HG02798 (cell line): ENCODE measurements around the gene RPRD1B.

ENCODE experiments used
- ATAC-seq: cut with Tn5 transposase; IDR thresholded peaks from one replicate; pipeline ENCODE4 v1.9.1; 2021; ENCODE audit warnings: mild to moderate bottlenecking; ENCODE audit not compliant: unreplicated experiment, poor library complexity

The RPRD1B gene

DNA sequence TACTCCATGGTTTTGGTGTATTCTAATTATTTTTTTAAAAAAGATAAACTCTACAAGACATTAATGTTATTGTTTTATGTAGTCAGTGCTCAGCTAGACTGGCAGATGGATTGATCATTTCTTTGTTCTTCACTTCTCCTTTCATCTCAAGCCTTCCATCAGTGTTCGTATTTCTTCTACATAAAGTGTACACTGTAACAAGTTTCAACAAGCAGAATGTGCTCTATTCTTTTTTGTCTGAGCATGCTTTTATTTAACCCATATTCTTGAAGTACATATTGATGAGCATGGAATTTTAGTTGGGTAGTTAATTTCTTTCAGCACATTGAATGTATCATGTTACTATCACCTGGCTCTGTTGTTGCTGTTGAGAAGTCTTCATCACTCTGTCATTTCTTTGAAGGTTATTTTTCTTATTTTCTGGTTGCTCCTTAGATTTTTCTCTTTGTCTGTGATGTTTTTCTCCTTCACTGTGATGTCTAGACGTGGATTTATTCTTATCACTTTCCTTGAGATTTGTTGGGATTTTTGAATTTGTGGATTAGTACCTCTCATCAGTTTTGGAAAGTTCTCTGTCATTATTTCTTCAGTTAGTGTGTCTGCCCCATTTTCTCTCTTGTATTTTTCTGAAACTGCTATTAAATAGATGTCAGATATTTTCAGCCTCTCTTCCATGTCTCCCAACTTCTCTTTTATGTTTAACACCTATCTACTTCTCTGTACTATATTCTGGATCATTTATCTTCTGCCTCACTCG lies 83.0 kb downstream of the RPRD1B start:
- no peak for ATAC-seq

DNA sequence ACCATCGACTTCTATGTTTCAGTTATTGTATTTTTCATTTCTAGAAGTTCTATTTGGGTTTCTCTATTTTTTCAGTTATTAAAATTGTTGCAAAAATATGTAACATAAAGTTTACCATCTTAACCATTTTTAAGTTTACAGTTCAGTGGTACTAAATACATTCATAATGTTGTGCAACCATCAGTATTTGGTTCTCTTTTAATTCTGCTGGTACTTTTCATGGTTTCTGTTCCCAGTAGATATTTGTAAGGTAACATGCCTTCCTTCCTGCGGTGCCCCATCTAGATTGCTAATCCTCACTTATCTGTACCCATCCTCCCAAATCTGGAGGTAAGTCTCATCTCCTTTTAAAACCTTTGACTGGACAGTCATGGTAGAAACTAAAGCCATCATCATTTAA lies 83.7 kb downstream of the RPRD1B start:
- ATAC-seq: no peak

DNA sequence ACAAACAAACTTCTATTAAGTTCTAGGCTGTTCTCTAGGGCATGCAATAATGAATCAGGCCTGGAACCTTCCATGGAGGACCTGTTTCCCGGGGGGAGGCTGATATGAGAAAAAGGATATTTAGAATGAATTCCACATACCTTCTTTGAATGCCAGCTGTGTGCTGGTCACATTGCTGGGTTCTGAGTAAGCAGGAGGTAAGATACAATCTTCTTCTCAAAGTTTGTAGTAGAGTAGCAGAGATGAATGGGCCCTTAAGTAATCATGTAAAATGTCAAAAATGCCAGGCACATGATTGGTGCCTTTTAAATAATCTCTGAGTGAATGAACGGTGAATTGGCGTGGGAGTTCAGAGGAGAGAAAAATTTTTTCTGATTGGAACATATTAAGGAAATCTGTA lies 84.1 kb downstream of the RPRD1B start:
- no peak for ATAC-seq

DNA sequence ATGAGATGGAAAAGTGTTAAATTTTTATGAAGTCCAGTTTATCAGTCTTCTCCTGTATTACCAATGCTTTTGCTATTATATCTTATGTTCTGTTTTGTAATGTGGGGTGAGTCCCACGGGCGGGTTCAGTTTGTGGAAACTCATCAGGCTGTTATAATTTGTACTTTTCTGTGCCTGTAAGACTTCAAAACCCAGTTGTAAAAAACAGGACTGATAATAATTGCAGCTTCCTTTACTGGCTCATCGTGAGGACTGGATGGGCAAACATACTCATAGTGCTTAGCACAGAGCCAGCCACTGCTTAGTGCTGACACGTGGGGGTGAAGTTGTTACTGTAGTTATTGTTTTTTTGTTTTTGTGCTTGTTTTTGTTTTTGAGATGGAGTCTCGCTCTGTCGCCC lies 85.9 kb downstream of the RPRD1B start:
- no peak for ATAC-seq

DNA sequence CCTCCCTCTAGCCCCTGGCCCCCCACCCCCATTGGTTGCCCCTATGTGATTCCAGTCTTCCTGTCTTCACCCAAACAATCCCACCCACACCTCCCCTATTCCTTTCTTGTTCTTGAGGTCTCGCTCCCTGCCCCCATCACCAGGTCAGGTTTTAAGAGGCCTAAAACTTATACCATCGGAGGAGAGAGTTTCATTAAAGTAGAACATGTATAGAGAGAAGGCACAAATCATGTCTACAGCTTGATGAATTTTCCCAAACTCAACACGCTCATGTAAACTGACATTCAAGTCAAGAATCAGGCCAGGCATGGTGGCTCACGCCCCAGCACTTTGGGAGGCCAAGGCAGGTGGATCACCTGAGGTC lies 87.1 kb downstream of the RPRD1B start:
- no peak for ATAC-seq

DNA sequence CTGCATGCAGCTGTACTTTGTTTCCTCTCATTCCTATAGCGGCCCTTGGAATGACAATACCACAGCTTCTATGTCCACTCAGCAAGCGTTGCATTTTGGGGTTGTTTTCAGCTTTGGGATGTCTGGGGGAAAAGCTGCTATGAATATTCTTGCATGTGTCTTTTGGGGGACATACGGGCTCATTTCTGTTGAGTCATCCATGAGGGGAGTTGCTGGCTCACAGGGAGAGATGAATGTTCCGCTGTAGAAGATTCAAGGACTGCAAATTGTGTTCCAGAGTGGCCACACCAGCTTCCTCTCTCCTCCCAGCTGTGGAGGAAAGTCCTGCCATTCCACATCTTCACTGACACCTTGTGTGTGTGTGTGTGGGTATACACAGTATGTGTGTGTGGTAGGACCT lies 88.2 kb downstream of the RPRD1B start:
- ATAC-seq: no peak

DNA sequence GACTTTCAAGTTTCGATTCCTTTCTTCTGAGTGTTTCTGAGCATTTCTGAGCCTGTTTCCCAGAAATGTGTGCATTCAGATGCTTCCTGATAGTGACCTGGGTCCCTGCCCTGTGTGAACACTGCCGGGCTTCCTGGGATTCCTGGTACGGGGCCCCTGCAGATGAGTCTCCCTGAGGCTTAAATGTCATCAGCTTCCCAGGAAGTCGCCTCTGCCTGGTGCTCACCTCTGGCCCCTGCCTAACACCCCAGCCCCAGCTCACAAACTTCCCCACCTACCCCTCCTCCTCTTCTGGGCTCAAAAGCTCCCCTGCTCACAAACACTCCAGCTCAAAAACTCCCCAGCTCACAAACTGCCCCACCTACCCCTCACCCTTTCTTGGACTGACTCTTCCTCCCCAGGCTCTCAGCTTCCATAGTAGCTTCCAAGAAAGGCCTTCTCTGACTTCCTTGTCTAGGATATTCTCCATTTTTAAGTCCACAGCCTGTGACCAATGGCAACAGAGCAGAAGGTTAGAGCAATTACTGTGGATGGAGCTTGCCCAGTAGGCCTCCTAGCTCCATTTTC lies 89.6 kb downstream of the RPRD1B start:
- ATAC-seq: no peak

DNA sequence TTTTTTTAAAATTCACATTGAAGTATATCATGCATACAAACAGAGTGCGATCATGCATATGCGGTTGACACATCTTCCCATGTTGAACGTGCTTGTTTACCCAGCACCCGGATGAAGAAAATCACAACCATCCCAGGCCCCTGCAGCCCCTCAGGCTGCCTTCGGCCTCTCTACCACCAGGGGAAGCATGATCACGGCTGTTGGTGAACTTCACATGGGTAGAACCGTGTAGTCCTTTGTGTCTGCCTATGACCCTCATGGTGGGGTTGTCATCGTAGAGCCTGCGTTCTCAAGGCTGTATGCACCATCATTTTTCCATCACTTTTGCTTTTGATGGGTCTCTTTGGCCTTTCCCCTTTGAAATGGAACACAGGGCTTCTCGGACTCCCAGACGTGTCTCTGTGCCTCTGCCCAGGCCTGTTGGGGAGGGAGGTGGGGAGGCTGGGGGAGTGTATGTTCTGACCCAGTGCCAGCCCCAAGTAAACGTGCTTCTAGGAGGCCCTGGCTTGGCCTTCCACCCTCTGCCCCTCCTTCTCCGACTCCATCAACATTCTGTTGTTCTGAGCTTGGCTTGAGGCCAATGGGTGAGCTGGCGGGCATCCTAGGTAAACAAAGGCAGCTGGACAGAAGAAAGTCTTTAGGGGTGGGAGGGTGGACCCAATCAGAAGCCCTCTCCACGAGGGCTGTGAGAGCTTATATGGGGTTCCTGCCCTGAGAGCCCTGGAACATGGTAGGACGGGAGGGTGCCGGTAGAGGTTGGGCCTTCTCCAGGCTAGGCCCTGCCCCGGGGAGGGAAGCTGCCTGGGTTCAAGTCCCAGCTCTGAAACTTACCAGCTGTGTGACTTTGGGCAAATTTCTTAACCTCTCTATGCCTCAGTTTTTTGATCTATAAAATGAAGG lies 91.9 kb downstream of the RPRD1B start:
- ATAC-seq: no peak

DNA sequence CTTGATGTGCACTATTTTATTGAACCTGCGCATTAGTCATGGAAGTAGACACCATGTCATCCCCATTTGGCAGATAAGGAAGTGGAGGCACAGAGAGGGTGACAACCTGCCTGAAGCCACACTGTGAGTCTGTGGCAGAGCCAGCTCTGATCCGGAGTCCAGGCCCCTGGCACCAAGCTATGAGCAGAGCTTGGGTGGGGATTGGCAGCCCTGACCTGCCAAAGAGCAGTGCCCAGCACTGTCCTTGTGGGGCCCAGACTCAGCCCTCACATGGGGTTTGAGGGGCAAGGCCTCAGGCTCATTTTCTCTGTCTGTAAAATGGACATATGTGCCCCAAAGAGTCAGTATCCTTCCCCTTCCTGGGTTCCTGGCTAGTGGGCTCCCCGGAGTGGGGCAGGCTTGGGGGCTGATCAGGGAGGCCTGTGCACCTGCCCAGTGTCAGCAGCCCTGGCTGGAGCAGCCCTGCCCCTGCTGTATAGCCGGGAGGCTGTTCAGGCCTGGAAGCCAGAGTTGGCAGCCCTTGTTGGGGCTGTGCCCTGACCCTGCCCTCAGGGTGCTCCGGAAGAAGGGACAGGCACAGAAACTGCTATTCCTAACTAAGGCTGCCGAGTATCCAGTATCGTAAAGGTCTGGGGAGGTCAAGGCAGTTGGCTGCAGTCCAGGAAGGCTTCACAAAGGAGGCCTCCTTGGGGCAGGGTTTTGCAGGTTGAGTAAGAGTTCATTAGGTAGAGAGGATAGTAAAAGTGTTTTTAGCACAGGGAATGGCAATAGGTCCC lies 92.8 kb downstream of the RPRD1B start:
- ATAC-seq: no peak

DNA sequence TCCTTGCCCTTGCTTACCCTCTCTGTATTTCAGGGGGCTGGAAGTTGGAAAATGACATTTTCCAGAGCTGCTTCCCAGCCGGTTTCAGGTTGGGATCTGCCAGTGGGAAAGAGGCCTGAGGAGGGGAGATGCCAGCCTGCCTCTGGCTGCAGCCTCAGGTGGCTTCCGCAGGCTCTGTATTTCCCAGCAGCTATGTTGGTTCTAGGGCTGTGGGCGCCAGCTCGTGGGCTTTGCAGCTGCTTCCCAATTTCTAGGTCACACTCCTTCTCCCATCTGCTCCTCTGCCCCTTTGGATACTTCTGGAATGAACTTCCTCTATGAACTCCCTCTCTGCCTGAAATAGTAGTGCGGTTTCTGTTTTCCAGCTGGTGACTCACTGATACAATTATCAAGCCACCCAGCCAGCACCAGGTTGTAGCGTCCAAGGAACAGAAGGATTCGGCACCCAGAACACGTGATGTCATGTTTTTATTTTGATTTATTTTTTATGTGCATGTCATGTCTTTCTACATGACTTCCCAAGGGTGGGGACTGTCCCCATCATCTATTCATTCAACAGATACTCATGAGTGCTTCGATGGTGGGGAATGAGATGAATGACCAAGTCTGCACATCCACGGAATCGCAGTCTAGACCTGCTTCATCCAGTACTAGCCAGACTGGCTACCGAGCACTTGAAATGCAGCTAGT lies 93.5 kb downstream of the RPRD1B start:
- no peak for ATAC-seq

DNA sequence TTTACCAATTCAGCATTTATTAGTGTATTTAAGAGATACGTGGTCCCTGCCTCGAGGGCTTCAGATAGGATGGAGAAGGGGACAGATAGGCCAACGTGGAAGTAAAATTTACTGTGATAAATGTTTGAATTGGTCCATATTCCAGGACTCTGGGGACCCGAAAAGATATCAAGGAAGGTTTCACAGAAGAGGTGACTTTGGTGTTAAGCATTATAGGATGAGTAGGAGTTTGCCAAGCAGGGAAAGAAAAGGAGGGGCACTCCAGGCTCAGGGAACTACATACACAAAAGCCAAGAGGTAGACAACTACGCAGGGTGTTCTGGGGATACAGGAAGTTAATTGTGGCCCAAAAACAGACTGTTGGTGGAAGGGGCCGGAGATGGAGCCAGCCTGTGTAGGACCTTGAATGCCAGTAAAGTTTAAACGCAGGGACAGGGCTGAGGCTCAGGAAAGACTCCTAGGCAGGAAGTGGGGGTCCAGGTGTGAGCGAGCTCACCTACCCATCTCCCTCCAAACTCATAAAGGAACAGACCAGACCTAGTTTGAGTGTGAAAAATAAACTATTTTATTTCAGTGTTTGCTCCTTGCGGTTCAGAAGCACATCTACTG lies 94.5 kb downstream of the RPRD1B start:
- ATAC-seq: no peak

DNA sequence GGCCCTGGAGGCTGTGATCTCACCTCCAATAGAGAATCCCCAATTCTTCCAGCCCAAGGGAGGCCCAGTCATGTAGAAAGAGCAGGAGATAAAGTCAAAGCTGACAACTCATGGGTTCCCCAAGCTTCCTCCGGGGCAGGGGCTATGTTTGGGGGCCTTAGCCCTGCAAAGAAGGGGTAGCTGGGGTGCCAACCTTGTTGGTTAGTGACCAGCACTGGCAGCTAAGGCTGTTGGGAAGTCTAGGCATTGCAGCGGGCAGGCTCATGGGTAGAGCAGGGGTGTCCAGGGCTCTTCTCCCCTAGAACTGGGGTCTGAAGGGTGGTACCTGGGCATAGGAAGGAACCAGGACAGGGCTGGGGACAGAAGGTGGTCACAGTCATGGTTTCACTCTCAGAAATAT lies 95.1 kb downstream of the RPRD1B start:
- ATAC-seq: no peak

DNA sequence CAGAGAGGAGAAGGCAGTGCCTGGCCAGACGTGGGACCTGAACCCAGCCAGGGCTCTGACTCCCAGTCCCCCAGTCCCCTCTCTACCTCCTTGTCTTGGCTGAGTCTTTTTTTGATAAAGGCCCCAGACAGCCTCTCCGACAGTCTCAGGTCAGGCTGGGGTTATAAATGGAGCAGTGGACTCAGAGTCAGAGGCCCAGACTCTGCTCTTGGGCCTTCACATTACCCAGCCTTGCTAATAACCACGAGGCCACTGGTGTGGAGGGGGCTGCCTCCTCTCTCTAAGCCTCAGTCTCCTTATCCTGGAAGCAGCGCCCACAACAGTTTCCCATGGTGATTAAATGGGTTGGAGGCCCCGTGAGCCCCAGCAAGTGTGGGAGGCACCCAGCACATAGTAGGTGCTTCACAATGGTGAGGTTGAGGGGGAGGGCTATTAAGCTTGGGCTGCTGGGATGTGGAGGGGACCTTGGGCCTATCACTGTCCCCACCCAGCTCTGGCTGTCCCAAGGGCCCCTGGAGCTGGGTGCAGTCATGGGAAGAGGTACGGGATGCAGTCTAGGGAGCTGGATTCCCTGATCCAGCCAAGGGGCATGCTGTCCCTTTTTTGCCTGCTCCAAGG lies 95.8 kb downstream of the RPRD1B start:
- no peak for ATAC-seq

DNA sequence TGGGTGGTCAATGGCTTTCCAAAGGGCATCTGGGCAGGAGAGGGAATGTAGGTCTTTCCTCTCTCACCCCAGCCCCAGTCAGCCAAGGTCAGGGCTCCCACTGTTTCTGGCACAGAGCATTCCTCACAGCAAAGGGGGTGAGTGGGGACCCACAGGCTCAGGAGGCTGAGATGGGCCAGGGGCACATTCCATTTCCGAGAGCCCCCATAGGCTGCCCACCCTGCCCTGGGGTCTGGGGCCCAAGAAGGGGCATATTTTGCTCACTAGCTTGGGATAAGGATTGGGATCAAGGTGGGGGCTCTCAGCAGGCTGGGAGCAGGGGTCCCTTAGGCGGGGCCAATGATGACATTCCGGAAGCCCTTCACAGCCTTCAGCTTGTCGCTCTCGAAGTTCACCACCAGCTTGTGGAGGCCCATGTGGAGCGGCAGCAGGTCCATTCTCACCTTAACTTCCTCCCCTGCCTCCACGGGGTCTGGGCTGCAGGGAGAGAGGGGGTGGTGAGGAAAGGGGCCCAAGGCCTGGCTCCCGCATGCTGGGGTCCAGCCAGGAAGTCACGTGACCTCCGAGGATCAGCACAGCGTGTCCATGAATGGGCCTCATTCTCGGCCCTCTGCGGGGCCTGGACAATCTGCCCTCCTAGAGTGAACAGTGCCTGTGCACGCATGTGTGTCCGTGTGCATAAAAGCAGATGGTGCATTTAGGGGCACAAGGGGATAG lies 96.5 kb downstream of the RPRD1B start:
- no peak for ATAC-seq

DNA sequence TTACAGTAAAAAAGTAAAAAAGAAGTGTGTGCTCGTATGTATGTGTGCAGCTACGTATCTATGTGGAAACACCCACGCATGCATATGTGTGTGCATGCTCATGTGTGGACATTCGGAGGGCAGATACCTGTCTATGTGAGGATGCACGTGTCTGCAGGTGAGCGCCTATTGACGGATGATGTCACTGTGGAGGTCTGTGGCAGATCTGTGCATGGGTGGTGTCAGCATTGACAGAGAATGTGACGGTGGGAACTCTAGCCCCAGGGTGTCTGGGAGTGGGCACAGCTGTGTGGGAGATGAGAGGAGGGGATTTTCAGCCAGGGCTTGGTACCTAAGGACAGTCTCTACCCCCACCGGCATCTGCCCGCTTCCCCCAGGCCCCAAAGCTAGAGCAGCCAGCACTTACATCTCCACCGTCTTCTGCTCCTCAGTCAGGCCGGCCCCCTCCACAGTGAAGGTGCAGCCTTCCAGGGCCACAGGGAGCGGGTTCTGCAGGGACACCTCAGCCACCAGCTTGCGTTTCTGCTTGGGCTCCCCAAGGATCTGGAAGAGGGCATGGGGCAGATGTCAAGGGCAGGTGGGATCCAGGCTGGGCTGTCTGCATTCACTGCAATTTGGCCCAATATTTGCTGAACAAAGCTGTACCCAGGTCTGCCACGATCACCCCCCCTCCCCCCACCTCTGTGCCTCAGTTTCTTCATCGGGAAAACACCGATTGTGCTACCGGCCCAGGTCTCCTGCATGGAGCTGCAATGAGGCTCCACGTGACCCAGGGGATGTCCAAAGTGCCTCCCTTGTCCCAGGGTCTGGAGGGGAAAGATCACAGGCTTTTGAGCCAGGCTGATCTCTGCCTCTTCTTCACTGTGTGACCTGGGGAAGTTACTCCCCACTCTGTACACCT lies 97.4 kb downstream of the RPRD1B start:
- no peak for ATAC-seq

DNA sequence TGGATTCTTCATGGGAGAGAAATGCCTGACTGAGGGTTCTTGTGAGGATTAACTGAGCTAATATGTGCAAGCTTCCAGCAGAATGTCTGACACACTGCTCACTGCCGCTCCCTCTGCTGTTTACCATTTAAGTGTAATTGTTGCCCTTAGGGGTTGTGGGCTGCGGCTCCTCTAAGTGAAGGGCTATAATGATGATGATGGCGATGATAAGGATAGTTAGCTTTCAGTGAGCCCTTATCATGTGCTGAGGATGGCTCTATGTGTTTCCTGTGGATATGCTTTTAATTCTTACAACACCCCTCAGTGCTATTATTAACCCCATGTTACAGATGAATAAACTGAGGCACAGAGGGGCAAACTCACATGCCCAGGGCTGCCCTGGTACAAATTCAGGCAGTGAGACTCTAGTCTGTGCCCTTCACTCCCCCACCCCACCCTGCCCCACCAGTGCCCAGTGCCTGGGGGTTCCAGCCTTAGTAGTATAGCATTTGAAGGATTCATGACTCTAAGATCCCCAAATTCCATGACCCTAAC lies 98.1 kb downstream of the RPRD1B start:
- no peak for ATAC-seq

DNA sequence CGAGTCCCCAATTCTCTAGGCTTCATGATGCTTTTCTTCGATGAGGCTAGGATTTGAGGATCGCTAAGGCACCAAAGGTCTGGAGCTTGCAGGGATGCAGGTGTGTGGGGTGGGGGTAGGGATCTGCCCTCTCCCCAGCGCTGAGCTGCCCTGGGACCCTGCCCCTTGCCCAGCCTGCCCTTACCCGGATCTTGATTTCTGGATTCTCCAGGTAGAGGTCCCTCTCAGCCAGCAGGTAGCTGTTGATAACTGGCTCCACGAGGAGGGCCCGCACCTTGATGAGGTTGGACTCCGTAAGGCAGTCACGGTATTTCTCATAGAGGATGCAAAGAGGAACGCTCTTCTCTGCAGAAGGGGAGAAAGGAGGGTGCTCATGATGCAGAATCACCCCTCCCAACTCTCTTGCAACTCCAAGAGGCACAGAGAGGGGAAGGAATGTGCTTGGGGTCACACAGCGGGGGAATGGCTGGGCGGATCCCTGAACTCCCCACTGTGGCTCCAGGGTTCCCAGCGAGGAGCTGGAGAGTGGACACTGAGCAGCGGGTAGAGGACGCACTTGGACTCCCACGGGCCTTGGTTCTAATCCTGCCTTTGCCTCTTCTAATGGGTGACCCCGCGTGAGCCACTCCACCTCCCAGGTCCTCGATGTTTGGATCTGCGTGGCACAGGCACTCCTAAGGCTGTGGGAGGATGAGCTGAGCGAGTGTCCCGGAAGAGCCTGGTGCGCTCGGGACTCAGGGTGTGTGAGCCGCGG lies 98.8 kb downstream of the RPRD1B start:
- no peak for ATAC-seq
